ENCODE measurements around the gene CNTN4.

The CNTN4 gene

DNA sequence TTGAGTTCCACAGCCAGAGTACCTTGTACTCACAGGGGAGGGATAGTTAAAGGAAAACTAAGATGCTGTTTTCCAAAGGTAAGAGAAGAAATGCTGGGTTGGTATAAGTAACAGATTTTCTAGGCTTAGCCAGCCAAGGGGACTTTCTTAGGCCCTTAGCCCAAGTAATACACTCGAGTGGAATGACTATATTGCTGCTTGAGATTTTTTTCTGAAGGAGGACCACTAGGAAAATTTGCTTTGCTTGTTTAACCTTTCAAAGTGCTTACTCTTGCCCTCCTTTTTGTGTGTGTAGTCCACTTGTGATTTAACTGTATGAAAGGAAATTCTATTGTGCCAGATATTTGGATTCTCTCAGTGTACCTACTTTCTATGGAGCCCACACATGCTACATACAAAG lies 961.0 kb downstream of the CNTN4 start:
- H4K20me1 ChIP-seq (ENCODE audit: insufficient read depth): no peaks in the 10 kb centered on the region

DNA sequence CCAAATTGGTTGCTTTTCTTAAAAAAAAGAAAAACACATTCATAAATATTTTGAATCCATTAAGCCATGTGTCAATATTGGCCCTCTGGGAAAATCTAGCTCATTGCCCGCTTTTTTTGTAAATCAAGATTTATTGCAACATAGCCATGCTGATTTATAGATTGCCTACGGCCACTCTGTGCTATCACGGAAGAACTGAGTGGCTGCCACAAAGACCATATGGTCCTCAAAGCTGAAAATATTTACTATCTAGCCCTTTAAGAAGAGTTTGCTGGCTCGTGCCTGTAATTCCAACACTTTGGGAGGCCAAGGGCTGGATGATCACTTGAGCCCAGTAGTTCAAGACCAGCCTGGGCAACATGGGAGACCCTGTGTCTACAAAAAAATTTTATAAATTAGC lies 965.6 kb downstream of the CNTN4 start:
- H3K27me3 ChIP-seq (ENCODE audit: insufficient read depth, low read depth): no peaks in the 10 kb centered on the region
- H3K9ac ChIP-seq: no peak overlapping the region
- no peaks in the 10 kb centered on the region for H4K20me1 ChIP-seq (ENCODE audit: insufficient read depth)
- no peaks in the 10 kb centered on the region for H3K36me3 ChIP-seq (ENCODE audit: insufficient read depth)
- TF ChIP-seq, protein P1, sequence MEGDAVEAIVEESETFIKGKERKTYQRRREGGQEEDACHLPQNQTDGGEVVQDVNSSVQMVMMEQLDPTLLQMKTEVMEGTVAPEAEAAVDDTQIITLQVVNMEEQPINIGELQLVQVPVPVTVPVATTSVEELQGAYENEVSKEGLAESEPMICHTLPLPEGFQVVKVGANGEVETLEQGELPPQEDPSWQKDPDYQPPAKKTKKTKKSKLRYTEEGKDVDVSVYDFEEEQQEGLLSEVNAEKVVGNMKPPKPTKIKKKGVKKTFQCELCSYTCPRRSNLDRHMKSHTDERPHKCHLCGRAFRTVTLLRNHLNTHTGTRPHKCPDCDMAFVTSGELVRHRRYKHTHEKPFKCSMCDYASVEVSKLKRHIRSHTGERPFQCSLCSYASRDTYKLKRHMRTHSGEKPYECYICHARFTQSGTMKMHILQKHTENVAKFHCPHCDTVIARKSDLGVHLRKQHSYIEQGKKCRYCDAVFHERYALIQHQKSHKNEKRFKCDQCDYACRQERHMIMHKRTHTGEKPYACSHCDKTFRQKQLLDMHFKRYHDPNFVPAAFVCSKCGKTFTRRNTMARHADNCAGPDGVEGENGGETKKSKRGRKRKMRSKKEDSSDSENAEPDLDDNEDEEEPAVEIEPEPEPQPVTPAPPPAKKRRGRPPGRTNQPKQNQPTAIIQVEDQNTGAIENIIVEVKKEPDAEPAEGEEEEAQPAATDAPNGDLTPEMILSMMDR (conservative IDR thresholded peaks at IDR 0.05; ENCODE audit: low read depth, low read length): no peak
- no peak overlapping the region for H3K27ac ChIP-seq
- no peak overlapping the region for H2AFZ ChIP-seq (ENCODE audit: low read depth)
- H3K4me3 ChIP-seq (IDR thresholded peaks at IDR 0.05; ENCODE audit: insufficient read depth, low read depth, low read length): no peak overlapping the region
- no peaks in the 10 kb centered on the region for H3K79me2 ChIP-seq (ENCODE audit: insufficient read depth, low read depth)
- no peak overlapping the region for H3K4me2 ChIP-seq
- no peaks in the 10 kb centered on the region for H3K4me1 ChIP-seq (ENCODE audit: low read depth, poor library complexity, severe bottlenecking)

More for the DNA sequence above, 961.0 kb downstream of the CNTN4 start:
- no peak overlapping the region for H3K4me2 ChIP-seq
- no peak overlapping the region for H3K27ac ChIP-seq
- no peak overlapping the region for H3K4me3 ChIP-seq (IDR thresholded peaks at IDR 0.05; ENCODE audit: insufficient read depth, low read depth, low read length)
- H3K27me3 ChIP-seq (ENCODE audit: insufficient read depth, low read depth): no peaks in the 10 kb centered on the region
- no peak overlapping the region for H3K9ac ChIP-seq
- no peaks in the 10 kb centered on the region for H3K79me2 ChIP-seq (ENCODE audit: insufficient read depth, low read depth)
- no peak overlapping the region for H2AFZ ChIP-seq (ENCODE audit: low read depth)
- TF ChIP-seq, protein P1 (conservative IDR thresholded peaks at IDR 0.05; ENCODE audit: low read depth, low read length): no peak
- no peaks in the 10 kb centered on the region for H3K36me3 ChIP-seq (ENCODE audit: insufficient read depth)
- H3K4me1 ChIP-seq (ENCODE audit: low read depth, poor library complexity, severe bottlenecking): no peaks in the 10 kb centered on the region

DNA sequence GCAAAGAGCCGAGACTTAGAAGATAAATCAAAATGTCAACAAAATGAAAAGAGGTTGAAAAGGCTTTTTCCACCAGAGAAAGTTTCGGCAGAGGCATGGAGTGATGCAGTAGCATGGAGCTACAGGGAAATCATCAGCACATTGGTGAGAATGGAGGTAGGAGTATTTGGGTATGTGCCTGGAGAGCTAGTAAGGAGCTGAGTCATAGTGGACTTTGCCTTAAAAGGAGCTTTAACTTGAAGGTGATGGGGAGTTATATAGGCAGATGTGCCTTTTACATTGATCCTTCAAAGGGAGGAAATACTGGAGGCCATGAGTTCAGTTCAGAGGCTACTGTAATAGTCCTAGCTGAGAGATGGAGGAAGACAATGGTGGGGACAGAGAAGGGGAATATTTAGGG lies 967.2 kb downstream of the CNTN4 start:
- Histone ChIP-seq H3K4me3 (IDR thresholded peaks at IDR 0.05; ENCODE audit: insufficient read depth, low read depth, low read length) (no peak overlapping the region), H3K79me2 (ENCODE audit: insufficient read depth, low read depth) (no peaks in the 10 kb centered on the region), H3K27ac (no peak overlapping the region), H3K36me3 (ENCODE audit: insufficient read depth) (no peaks in the 10 kb centered on the region), H3K4me1 (ENCODE audit: low read depth, poor library complexity, severe bottlenecking) (no peaks in the 10 kb centered on the region), H4K20me1 (ENCODE audit: insufficient read depth) (no peaks in the 10 kb centered on the region), H3K4me2 (no peak overlapping the region), H3K9ac (no peak overlapping the region), H2AFZ (ENCODE audit: low read depth) (no peak overlapping the region), H3K27me3 (ENCODE audit: insufficient read depth, low read depth) (no peaks in the 10 kb centered on the region)
- TF ChIP-seq, protein P1 (conservative IDR thresholded peaks at IDR 0.05; ENCODE audit: low read depth, low read length): no peak

DNA sequence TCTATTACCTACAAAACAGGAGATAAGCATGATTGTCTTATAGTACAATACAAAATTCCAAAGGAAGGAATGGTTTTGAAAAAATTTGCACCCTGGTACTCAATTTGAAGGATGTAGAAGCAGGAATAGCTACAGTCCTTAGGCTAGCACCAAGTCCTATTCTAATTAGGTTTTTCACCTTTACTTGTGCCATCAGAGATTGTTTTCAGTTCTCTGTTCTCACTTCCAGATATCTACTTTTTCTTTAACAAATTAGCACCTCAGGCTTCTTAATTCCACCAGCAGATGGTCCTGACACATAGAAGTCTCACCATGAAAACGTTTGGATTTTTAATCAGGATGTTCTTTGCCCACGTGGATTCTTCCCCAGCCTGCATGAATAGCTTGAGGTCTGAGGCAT lies 967.7 kb downstream of the CNTN4 start:
- Histone ChIP-seq H3K4me3 (IDR thresholded peaks at IDR 0.05; ENCODE audit: insufficient read depth, low read depth, low read length) (no peak overlapping the region), H2AFZ (ENCODE audit: low read depth) (no peak overlapping the region), H3K79me2 (ENCODE audit: insufficient read depth, low read depth) (no peaks in the 10 kb centered on the region), H3K9ac (no peak overlapping the region), H4K20me1 (ENCODE audit: insufficient read depth) (no peaks in the 10 kb centered on the region), H3K36me3 (ENCODE audit: insufficient read depth) (no peaks in the 10 kb centered on the region), H3K4me1 (ENCODE audit: low read depth, poor library complexity, severe bottlenecking) (no peaks in the 10 kb centered on the region), H3K4me2 (no peak overlapping the region), H3K27me3 (ENCODE audit: insufficient read depth, low read depth) (no peaks in the 10 kb centered on the region), H3K27ac (no peak overlapping the region)
- TF ChIP-seq, protein P1 (conservative IDR thresholded peaks at IDR 0.05; ENCODE audit: low read depth, low read length): no peak

Measured in KMS-11 (cell line).